ENCODE measurements around the gene CD86.
"Not testable (repeated sequence)": the region's sequence is repeated elsewhere in the genome, so short reads cannot be mapped to it uniquely, and the experiment has no call there.

The CD86 gene

GRCh38 chr3:122151480-122151879 is 96.3 kb downstream of the CD86 start:
- ChIA-PET CTCF (no interaction called here), POLR2A (no interaction called here)
- no peak for DNase-seq (ENCODE audit: extremely low spot score)
- TF ChIP-seq FOXA1 (IDR thresholded peaks at IDR 0.05): no peak
- no peak for TF ChIP-seq PKNOX1 (IDR thresholded peaks at IDR 0.05)
- TF ChIP-seq FOXM1 (IDR thresholded peaks at IDR 0.05; ENCODE audit: borderline replicate concordance): no peak
- TF ChIP-seq SUZ12 (IDR thresholded peaks at IDR 0.05): no peak
- no peak for TF ChIP-seq ARNT (IDR thresholded peaks at IDR 0.05)
- TF ChIP-seq L3MBTL2 (conservative IDR thresholded peaks at IDR 0.05): no peak
- TF ChIP-seq TARDBP (IDR thresholded peaks at IDR 0.05): no peak
- no peak for TF ChIP-seq FOXK2 (IDR thresholded peaks at IDR 0.05)
- TF ChIP-seq BHLHE40 (IDR thresholded peaks at IDR 0.05; ENCODE audit: borderline replicate concordance): no peak
- TF ChIP-seq ZNF384 (IDR thresholded peaks at IDR 0.05): no peak
- no peak for TF ChIP-seq NFRKB (IDR thresholded peaks at IDR 0.05)
- no peak for TF ChIP-seq LEF1 (IDR thresholded peaks at IDR 0.05; ENCODE audit: borderline replicate concordance)
- TF ChIP-seq SP1 (IDR thresholded peaks at IDR 0.05): no peak
- TF ChIP-seq ELF4 (IDR thresholded peaks at IDR 0.05): no peak
- TF ChIP-seq HDGF (IDR thresholded peaks at IDR 0.05; ENCODE audit: borderline replicate concordance): no peak
- no peak for TF ChIP-seq CTBP1 (IDR thresholded peaks at IDR 0.05; ENCODE audit: borderline replicate concordance)

- CTCF ChIA-PET; POLR2A ChIA-PET; DNase-seq (ENCODE audit: extremely low spot score): not testable (repeated sequence)
Observed at GRCh38 chr3:122164983-122165382, 109.8 kb downstream of the CD86 start.

- ChIA-PET CTCF (no interaction called here), POLR2A (no interaction called here)
- TF ChIP-seq LEF1 (IDR thresholded peaks at IDR 0.05; ENCODE audit: borderline replicate concordance) (no peak), CTBP1 (IDR thresholded peaks at IDR 0.05; ENCODE audit: borderline replicate concordance) (no peak)
- DNase-seq (ENCODE audit: extremely low spot score): no peak
Observed at GRCh38 chr3:122167630-122168029, 112.5 kb downstream of the CD86 start.

- no peak for DNase-seq (ENCODE audit: extremely low spot score)
- POLR2A ChIA-PET: no interaction called here
- no peak for TF ChIP-seq FOXK2 (IDR thresholded peaks at IDR 0.05)
- CTCF ChIA-PET: no interaction called here
Observed at GRCh38 chr3:122168044-122168443, 112.9 kb downstream of the CD86 start.

- no peak for TF ChIP-seq TARDBP (IDR thresholded peaks at IDR 0.05)
- TF ChIP-seq FOXK2 (IDR thresholded peaks at IDR 0.05): no peak
- TF ChIP-seq SUZ12 (IDR thresholded peaks at IDR 0.05): no peak
- TF ChIP-seq SP1 (IDR thresholded peaks at IDR 0.05): no peak
- no peak for TF ChIP-seq CTBP1 (IDR thresholded peaks at IDR 0.05; ENCODE audit: borderline replicate concordance)
- TF ChIP-seq ZNF384 (IDR thresholded peaks at IDR 0.05): no peak
- no peak for TF ChIP-seq L3MBTL2 (conservative IDR thresholded peaks at IDR 0.05)
- no peak for TF ChIP-seq NFRKB (IDR thresholded peaks at IDR 0.05)
- no peak for TF ChIP-seq LEF1 (IDR thresholded peaks at IDR 0.05; ENCODE audit: borderline replicate concordance)
- no peak for TF ChIP-seq BHLHE40 (IDR thresholded peaks at IDR 0.05; ENCODE audit: borderline replicate concordance)
- TF ChIP-seq FOXA1 (IDR thresholded peaks at IDR 0.05): no peak
- no peak for TF ChIP-seq FOXM1 (IDR thresholded peaks at IDR 0.05; ENCODE audit: borderline replicate concordance)
- no peak for TF ChIP-seq ARNT (IDR thresholded peaks at IDR 0.05)
- POLR2A ChIA-PET: no interaction called here
- CTCF ChIA-PET: no interaction called here
- DNase-seq (ENCODE audit: extremely low spot score): no peak
Observed at GRCh38 chr3:122169911-122170310, 114.7 kb downstream of the CD86 start.

Data from HEK293T (cell line).